NCI-H510A treated with DMSO at 0.1 percent for 48 hours (cell line): Measurements from ENCODE around the gene JPT1.
A peak's percentile ranks its signal among the peaks of the same experiment; 100 is the strongest.

Source experiments
- DNase-seq: peaks from one replicate; lab custom pipeline; 2025; lab: John Stamatoyannopoulos, UW

Gene JPT1

DNA sequence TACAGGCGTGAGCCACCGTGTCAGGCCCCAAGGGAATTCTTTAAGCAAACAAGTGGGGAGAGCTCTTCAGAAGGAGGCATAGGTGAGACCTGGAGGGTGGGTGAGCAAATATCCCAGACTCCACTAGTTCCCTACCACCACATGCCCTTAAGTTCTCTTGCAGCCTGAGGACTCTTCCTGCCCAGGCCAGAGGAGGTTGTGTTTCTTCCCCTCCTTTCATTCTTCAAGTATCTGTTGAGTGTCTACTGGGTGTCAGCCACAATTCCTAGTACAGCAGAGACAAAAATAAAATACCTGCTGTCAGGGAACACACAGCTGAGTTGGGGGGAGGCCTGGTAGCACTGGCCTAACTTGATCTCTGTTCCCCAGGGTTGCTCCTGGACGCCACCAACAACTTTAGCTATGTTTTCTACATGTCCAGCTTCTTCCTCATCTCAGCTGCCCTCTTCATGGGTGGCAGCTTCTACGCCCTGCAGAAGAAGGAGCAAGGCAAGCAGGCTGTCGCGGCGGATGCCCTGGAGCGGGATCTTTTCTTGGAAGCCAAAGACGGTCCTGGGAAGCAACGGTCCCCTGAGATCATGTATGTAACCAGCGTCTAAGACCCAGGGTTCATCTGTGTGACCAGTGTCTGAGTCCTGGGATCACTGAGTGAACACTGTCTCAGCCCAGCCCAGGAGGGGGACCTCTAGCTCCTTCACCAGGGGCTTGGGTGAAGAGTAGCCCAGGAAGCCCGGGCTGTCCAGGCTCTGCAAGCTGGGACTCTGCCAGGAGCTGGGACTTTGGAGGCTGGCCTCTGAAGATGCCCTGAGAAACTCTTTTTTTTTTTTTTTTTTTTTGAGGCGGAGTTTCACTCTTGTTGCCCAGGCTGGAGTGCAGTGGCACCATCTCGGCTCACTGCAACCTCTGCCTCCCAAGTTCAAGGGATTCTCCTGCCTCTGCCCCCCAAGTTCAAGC lies 50.4 kb downstream of the JPT1 start:
- DNase-seq, result no peak

- no peak for DNase-seq
Observed at GRCh38 chr17:75102385-75102821, 51.9 kb downstream of the JPT1 start.

DNA sequence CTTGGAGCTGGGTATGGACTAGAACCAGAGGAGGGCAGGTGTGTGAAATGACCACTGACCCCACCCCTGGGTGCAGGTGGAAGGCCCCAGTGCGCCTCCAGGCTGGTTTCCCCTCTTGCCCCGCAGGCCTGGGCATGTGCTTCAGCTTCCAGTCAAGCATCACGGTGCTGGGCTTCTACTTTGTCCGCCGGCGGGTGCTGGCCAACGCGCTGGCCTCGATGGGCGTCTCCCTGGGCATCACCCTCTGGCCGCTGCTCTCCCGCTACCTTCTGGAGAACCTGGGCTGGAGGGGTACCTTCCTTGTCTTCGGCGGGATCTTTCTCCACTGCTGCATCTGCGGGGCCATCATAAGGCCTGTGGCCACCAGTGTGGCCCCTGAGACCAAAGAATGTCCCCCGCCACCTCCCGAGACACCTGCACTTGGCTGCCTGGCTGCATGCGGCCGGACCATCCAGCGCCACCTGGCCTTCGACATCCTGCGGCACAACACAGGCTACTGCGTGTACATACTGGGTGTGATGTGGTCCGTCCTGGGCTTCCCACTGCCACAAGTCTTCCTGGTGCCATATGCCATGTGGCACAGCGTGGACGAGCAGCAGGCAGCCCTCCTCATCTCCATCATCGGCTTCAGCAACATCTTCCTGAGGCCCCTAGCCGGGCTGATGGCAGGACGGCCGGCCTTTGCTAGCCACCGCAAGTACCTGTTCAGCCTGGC lies 54.3 kb downstream of the JPT1 start:
- no peak for DNase-seq

- DNase-seq, result no peak
Observed at GRCh38 chr17:75098861-75099260, 55.5 kb downstream of the JPT1 start.

- DNase-seq, result no peak
Observed at GRCh38 chr17:75097865-75098264, 56.4 kb downstream of the JPT1 start.

- no peak for DNase-seq
Observed at GRCh38 chr17:75096082-75096625, 58.2 kb downstream of the JPT1 start.

GRCh38 chr17:75094871-75095399 lies 59.4 kb downstream of the JPT1 start:
- DNase-seq, result no peak

- no peak for DNase-seq
Observed at GRCh38 chr17:75093548-75094158, 60.7 kb downstream of the JPT1 start.

DNA sequence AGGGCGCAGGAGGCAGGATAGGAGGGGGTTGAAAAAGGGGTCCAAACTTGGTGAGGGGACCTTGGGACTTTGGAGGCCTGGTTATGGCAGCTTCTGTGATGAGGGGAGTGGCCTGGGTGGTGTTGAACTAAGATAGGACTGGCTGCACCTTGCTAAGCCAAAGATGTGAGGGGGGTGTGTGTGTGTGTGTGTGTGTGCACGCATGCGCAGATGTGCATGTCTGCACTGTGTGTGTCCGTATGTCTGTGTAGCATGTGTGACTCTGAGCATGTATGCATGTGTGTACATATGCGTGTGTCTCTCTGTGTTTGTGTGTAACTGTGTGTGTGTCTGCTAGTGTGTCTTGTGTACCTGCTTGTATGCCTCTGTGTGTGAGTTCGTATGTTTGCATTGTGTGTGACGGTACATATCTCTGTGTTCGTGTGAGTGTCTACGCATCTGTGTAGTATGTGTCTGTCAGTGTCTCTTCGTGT lies 62.4 kb downstream of the JPT1 start:
- DNase-seq, result no peak

GRCh38 chr17:75090871-75091854 lies 63.1 kb downstream of the JPT1 start:
- DNase-seq, result no peak

DNA sequence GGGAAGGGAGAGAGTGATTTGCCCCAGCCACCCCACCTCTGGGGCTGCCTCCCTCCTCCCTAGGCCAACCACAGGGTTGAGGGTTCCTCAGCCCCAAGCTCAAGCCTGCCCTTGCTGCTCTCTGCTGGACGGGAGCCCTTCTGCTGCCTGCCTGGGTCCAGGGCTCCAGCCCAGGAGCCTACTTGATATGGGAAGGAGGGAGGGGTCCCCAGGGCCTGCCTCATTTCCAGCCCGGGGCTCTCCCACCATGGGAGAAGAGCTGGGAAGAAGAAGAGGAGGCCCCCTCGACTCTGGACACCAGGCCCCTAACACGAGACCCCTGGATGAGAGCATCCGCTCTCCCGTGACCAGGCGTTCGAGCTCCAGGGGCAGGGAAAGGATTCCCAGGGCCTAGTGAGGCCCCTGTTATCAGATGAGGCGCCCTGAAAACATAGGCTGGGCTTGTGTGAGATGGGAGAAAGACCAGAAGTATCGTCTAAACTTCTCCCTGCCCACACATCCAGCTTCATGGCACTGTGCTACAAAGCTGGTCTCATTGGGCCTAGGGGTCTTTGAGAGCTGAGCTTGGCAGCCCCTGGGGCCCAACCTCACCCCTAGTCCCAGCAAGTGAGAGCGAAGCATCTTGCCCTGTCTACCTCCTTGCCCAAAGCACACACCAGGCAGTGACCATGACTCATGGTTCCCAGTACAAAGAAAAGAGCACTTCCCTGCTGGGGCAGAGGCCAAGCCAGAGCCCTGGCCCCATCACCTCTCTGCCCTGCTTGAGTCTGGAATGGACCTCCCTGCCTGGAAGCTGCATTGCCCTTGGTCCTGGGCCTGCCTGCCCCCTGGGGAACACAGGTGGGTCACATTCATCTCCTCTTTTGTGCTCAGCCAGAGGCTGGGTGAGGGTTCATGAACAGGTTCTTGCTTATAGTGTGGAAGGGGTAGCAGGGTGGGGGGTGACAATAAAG lies 65.6 kb downstream of the JPT1 start:
- no peak for DNase-seq

DNA sequence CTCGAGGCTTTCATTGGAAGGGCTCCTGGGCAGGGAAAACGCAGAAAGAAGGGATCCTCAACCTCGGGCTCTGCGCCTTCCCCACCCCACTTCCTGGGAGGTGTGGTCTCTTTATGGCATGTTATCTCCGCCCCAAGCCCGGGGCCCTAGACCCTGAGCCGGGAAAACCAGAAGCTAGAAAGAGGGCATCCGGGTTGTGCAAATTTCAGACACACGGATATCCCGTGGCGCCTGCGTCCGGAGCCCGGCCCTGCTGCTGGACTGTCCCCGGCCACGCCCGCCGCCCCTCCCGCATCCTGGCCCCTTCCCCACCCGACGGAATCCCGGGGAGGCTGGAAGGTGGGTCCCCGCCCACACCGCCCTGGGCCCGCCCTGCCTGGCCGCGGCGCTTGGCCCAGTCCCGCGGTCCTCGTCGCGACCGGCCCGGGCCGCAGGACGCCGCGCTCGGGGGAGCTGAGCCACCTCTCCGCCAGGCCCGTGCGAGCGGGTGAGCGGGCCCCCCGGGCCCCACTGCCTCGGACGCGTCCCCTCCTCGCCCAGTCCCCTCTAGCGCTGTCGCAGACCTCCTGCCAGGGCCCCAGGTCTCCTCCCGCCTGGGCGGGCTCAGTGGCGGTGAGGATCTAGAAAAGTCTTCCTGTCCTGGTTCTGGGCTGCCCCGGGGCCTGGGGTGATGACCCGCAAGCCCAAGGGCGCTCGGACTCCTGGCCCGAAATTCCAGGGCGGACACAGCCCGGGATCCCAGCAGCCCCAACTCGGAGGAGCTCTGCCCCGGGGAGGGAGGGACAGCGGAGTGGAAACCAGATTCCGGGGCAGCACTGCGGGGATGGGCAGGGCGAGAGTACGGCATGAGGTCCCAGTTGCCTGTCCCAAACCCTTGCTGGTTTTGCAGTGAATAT lies 66.5 kb downstream of the JPT1 start, which contains the start of gene SLC16A5:
SLC16A5 (plus strand) TSS at position 397 of the 896 bp plus-strand sequence. CDS start 5,683 bp downstream, outside the sequence.
- DNase-seq, result peak; percentile 71

DNA sequence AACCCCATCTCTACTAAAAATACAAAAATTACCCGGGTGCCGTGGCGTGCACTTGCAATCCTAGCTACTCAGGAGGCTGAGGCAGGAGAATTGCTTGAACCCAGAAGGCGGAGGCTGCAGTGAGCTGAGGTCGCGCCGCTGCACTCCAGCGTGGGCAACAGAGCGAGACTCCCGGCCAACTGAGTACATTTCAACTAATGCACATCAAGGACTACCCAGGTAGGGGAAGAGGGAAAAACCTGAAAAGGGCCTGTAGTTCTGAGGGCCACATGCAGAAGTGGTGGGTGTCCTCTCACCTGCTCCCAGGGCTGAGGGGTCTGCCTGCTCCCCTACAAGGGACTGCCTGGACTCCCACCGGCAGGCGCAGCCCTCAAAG lies 67.1 kb downstream of the JPT1 start:
- DNase-seq, result no peak

GRCh38 chr17:75086496-75087181 lies 67.7 kb downstream of the JPT1 start:
- DNase-seq, result no peak
